ENCODE data around the gene HDAC4.
"Not testable (repeated sequence)": the region's sequence is repeated elsewhere in the genome, so short reads cannot be mapped to it uniquely, and the experiment has no call there.

Gene HDAC4

GRCh38 chr2:239291475-239292350 lies 109.1 kb downstream of the HDAC4 start:
- DNase-seq = no peak

DNA sequence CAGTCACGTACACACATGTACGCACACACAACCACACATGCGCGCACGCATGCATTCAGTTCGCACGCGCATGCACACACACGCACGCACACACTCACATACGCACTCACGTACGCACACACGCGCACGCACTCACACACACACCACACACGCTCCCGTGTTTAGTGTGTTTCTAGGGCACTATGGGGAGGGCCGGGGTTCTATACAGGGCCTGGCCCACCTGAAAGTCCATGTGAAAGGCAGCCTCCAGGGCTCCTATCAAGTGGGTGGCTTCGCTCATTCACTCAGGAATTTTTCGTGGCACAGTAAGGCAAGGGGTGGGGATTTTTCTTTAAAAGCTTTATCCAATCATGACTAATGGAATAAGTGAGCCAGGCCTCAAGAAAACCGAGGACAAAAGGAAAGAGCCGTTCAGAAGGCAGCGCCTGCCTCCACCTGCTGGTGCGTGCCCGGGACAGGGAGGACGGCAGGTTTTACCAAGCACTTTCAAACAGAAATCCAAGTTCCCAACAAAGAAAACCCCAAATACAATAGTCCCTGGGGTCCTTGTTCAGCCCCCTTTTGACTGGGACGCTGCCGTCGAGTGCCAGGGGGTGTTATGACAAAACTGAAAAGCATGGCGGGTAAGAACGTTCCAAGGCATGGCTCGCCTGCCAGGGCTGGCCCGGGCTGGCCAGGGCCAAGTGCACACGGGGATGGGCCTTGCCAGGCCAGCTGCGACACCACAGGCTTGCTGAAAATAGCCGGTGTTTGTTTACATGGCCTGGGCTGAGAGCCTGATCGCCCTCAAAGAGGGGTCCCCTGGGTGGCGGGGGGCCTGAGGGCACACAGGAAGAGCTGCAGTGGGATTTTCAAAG lies 110.0 kb downstream of the HDAC4 start:
- peak; percentile 71 for DNase-seq

DNA sequence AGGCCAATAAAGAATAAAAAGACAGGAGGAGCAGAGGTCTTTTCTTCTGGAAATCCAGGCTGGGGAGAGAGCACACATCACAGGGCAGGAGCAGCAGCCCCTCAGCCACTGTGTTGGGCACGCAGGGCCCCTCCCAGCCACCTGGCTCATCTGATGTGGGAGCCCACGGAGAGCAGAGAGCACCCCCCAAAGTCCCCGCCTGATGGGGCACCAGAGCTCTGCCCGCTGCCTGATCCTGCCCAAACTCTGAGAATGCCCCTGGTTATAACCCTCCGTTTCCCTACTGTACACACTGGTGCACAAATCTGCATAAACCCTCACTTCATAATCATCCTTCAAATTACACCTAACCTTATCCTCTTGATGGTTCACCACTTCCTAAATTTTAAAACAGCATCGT lies 111.3 kb downstream of the HDAC4 start:
- DNase-seq = no peak

- DNase-seq = no peak
These were observed 111.8 kb downstream of the HDAC4 start for GRCh38 chr2:239288951-239289511.

GRCh38 chr2:239288237-239288636 lies 112.6 kb downstream of the HDAC4 start:
- DNase-seq = no peak

GRCh38 chr2:239287461-239287860 lies 113.4 kb downstream of the HDAC4 start:
- no peak for DNase-seq

DNA sequence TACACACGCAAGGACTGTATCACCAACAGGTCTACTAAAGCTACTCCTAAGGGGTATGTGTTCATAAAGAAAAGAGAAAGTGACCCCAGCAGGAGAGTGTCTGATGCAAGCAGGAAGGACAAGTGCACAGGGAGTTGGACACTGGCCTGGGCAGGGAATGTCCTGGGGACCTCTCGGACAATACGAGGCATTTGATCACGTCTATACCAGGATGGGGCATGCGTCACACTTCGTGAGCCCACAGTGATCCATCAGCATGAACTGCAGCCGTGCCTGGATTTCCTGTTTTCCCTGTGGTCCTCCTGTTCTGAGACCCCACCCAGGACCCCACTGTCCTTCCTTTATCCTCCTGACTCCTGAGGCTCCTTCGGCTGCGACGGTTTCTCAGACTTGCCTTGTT lies 113.9 kb downstream of the HDAC4 start:
- DNase-seq = no peak

DNA sequence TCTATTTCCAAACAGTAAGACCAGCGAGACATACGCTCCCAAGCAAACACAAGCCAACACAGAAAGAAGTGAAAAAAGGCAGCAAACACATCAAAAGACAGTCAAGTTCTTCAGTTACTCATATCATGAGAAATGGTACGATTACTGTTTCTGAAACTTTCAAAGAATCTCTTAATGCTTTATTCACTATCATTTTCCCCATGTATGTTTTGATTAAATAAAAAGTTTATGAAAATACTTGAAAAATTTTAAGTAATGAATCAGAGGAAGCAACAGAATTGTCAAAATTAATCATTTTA lies 114.9 kb downstream of the HDAC4 start:
- no peak for DNase-seq

- DNase-seq = no peak
These were observed 115.5 kb downstream of the HDAC4 start for GRCh38 chr2:239285071-239285931.

- no peak for DNase-seq
These were observed 116.6 kb downstream of the HDAC4 start for GRCh38 chr2:239283961-239284795.

- DNase-seq = no peak
These were observed 117.4 kb downstream of the HDAC4 start for GRCh38 chr2:239283288-239283945.

GRCh38 chr2:239282448-239283287 lies 118.2 kb downstream of the HDAC4 start:
- no peak for DNase-seq

DNA sequence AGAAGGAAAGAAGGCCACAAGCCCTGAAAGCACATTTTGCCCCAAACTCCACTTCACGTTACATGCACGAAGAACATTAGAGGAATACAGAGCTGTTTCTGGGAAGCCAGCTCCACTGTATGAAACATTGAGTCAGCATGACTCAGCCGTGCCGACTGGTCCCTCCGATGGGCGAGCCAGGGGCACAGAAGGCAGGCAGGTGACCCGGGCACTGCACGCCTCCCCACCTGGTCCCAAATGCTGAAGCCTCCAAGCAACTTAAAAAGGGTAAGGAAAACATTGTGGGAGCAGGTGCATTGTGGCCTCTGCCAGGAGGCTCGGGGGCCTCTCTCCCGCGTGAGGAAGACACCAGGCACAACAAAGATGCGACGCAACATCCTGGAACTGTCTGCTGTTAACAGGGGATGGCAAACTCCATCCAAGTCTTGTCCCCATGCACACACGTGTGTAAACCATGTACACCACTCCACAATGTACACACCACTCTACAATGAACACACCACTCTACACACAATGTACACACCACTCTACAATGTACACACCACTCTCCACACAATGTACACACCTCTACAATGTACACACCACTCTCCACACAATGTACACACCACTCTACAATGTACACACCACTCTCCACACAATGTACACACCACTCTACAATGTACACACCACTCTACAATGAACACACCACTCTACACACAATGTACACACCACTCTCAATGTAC lies 120.4 kb downstream of the HDAC4 start:
- not testable (repeated sequence) for DNase-seq

DNA sequence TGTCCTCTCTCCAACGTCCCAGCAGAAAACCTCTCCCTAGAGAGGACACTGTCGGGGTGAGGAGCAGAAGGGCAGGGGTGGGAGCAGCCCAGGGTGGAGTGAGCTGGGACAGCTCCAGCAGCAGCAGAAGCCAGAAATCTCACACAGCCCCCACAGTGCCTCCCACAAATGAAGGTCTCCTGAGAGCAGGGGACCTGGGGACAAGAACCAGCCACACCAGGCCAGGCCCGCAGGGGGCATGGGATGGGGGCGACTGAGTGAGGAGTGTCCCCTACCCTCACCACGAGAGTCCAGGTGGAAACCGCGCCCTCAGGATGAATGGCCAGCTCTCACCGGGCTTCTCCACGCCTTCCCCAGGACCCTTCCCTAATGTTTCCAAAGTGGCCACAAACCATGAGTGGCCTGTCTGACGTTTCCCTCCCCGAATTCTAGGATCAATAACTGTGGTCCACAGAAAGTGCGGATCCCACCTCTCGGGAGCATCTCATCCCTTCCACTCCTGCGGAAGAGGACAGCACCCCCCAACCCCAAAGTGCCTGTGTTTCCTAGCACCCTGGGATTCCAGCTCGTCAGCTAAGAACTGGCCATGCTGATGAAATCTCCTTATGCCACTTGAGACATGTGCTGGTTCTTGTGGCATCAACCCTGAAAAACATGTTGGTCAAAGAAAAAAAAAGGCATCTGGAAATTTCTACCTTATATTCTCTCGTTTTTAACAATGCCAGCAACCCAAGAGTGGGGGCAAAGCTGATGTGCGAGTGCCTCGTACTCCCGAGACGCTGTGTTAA lies 121.1 kb downstream of the HDAC4 start:
- DNase-seq = peak; percentile 15

- peak; percentile 15 for DNase-seq
These were observed 121.9 kb downstream of the HDAC4 start for GRCh38 chr2:239278941-239279365.

- peak; percentile 3 for DNase-seq
These were observed 122.5 kb downstream of the HDAC4 start for GRCh38 chr2:239278361-239278760.

DNA sequence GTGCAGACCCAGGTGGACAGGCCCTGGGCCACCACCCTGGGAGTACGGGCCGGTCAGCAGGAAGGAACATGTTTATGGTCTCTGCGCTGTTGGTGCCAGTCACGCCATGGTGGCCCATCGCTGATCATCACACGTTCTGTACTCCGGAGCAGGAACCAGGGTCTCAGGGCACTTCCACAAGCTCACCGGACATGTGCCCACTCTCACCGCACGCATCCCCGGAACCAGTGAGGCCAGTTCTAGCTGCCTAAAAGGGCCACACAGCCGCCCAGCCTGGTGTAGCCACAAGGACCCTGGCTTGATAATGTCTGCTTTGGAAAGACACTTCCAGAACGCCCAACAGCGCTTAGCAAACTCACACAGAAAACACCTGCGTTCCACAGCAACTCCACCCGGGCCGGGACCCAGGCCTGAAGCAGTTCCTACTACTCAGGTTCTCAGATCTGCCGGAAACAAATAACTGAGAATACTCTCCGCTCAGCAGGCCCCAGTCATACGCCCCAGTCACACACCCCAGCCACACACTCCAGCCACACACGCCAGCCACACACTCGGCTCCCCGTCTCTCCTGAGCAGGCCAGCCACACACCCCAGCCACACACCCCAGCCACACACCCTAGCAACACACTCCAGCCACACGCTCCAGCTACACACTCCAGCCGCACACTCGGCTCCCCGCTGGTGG lies 123.3 kb downstream of the HDAC4 start:
- DNase-seq = peak; percentile 17

DNA sequence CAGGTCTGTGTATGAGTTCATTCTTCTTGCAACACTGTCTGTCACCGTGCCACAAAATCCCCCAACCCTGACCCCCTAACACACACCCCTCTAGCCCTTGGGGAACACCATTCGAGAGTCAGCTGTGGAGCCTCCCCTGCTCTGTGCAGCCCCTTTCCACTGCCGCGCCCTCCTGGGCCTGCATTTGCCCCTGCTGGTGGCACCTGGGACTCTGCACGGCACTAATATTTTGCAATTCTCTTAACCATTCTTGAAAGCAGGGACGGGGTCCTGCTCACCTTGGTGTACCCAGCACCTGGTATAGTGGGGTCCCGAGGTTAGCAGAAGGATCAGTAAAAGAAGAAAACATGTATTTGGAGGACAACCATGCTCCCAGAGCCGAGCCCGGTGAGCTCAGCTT lies 124.0 kb downstream of the HDAC4 start:
- no peak for DNase-seq
